Nephron progenitor cell (in vitro differentiated cells): Measurements from ENCODE around the gene ATG5.

ENCODE experiments used
- DNase-seq: peaks from one replicate; pipeline ENCODE4 v3.0.0; 2021
- H3K27ac Mint-ChIP-seq: 2 replicates; pipeline ENCODE4 v1.8.0; 2021; ENCODE audit warnings: mild to moderate bottlenecking, moderate library complexity, mixed read lengths
- H3K27me3 Mint-ChIP-seq: 2 replicates; pipeline ENCODE4 v1.8.0; 2021; ENCODE audit warnings: mild to moderate bottlenecking, low read depth, mixed read lengths; ENCODE audit not compliant: poor library complexity
- H3K36me3 Mint-ChIP-seq: 2 replicates; pipeline ENCODE4 v1.8.0; 2021; ENCODE audit warnings: low read depth, mixed read lengths
- H3K4me1 Mint-ChIP-seq: 2 replicates; pipeline ENCODE4 v1.8.0; 2021; ENCODE audit warnings: mixed read lengths
- H3K4me3 Mint-ChIP-seq: 2 replicates; pipeline ENCODE4 v1.8.0; 2021; ENCODE audit warnings: mild to moderate bottlenecking, moderate library complexity, mixed read lengths
- H3K9me3 Mint-ChIP-seq: 2 replicates; pipeline ENCODE4 v1.8.0; 2021; ENCODE audit warnings: mild to moderate bottlenecking, moderate library complexity, mixed read lengths
- TF ChIP-seq, protein P1 (sequence below): fragments of 200-600 bp; sonication (generic); IDR thresholded peaks from 2 replicates; pipeline ENCODE4 v1.5.0; 2021; ENCODE audit warnings: antibody characterized with exemption

ATG5 gene

GRCh38 chr6:106363401-106364138 lies 38.0 kb upstream of the ATG5 start:
- Mint-ChIP-seq H3K9me3 (no peaks in the 10 kb centered on the region), H3K4me3 (no peak overlapping the region), H3K27me3 (peaks cover 51% of the 10 kb centered on the region), H3K36me3 (no peaks in the 10 kb centered on the region), H3K4me1 (peaks cover 5% of the 10 kb centered on the region), H3K27ac (no peak overlapping the region)
- TF ChIP-seq, protein P1, sequence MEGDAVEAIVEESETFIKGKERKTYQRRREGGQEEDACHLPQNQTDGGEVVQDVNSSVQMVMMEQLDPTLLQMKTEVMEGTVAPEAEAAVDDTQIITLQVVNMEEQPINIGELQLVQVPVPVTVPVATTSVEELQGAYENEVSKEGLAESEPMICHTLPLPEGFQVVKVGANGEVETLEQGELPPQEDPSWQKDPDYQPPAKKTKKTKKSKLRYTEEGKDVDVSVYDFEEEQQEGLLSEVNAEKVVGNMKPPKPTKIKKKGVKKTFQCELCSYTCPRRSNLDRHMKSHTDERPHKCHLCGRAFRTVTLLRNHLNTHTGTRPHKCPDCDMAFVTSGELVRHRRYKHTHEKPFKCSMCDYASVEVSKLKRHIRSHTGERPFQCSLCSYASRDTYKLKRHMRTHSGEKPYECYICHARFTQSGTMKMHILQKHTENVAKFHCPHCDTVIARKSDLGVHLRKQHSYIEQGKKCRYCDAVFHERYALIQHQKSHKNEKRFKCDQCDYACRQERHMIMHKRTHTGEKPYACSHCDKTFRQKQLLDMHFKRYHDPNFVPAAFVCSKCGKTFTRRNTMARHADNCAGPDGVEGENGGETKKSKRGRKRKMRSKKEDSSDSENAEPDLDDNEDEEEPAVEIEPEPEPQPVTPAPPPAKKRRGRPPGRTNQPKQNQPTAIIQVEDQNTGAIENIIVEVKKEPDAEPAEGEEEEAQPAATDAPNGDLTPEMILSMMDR: no peak
- no peak for DNase-seq

GRCh38 chr6:106360989-106361430 lies 35.5 kb upstream of the ATG5 start:
- Mint-ChIP-seq H3K4me3 (peak overlapping the region; percentile 85), H3K27ac (no peak overlapping the region), H3K27me3 (peaks cover 51% of the 10 kb centered on the region), H3K4me1 (peaks cover 13% of the 10 kb centered on the region), H3K9me3 (no peaks in the 10 kb centered on the region), H3K36me3 (no peaks in the 10 kb centered on the region)
- TF ChIP-seq, protein P1: no peak
- DNase-seq: peak; percentile 33

DNA sequence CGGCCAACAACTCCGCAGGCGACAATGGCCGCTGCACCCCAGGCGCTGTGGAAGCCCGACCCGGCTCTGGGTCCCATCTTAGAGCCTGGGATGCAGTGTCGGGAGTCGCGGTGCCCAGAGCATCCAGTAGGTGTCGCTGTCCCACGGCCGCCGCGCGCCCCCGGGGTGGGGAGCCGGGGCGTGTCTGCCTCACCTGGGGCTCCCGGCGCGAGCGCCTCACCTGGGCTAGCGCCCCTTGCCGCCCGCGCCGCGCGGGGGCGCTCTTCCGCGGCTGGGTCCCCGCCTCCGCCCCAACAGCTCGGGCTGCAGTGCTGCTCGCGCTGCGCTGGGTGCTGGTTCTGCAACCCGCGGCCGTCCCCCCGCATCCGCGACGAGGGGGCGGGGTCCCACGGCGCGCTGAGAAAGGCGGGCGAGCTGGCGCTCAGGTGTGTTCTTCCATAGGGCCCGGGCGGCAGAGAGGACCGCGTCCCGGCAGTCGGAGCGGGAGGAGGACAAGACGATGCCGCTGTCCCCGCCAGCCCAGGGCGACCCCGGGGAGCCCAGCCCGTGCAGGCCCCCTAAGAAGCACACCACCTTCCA lies 34.9 kb upstream of the ATG5 start, which contains the start of gene CRYBG1:
TSS of gene CRYBG1 (plus strand) at position 308 of the 579 bp plus-strand sequence. CDS start at position 500, 192 bp downstream.
- TF ChIP-seq, protein P1: peak; percentile 94
- H3K4me3 Mint-ChIP-seq: peak within 1 kb of the TSS; percentile 85
- H3K27me3 Mint-ChIP-seq: peaks cover 51% of the 10 kb centered on the region
- no peaks in the 10 kb centered on the region for H3K36me3 Mint-ChIP-seq
- no peak within 1 kb of the TSS for H3K27ac Mint-ChIP-seq
- DNase-seq: peak; percentile 87
- H3K9me3 Mint-ChIP-seq: no peaks in the 10 kb centered on the region
- peaks cover 13% of the 10 kb centered on the region for H3K4me1 Mint-ChIP-seq

- Mint-ChIP-seq H3K4me3 (peak overlapping the region; percentile 83), H3K36me3 (no peaks in the 10 kb centered on the region), H3K4me1 (peaks cover 13% of the 10 kb centered on the region), H3K27ac (no peak overlapping the region), H3K27me3 (peaks cover 51% of the 10 kb centered on the region), H3K9me3 (no peaks in the 10 kb centered on the region)
- DNase-seq: no peak
- TF ChIP-seq, protein P1: no peak
Measured at GRCh38 chr6:106359959-106360409, 34.4 kb upstream of the ATG5 start.

- Mint-ChIP-seq H3K9me3 (peaks cover 14% of the 10 kb centered on the region), H3K4me3 (no peak overlapping the region), H3K36me3 (peaks cover 7% of the 10 kb centered on the region), H3K4me1 (peaks cover 13% of the 10 kb centered on the region), H3K27me3 (peaks cover 34% of the 10 kb centered on the region), H3K27ac (no peak overlapping the region)
- no peak for DNase-seq
- TF ChIP-seq, protein P1: no peak
Measured at GRCh38 chr6:106356378-106356777, 30.8 kb upstream of the ATG5 start.
